AG10803 (cell line): Measurements from ENCODE around the gene SLCO3A1.

ENCODE experiments used
- DNase-seq: peaks from one replicate; pipeline ENCODE4 v3.0.0; 2010; ENCODE audit warnings: low read depth
- H3K4me3 ChIP-seq: 2 replicates; pipeline ENCODE4 v1.5.1; 2011; ENCODE audit warnings: mild to moderate bottlenecking, low read length, control low read depth
- CTCF ChIP-seq: conservative IDR thresholded peaks from 2 replicates; pipeline ENCODE4 v1.5.1; 2011; ENCODE audit warnings: mild to moderate bottlenecking, low read length, control low read depth, inconsistent platforms

Gene SLCO3A1

GRCh38 chr15:92083190-92083589, 229.7 kb downstream of the SLCO3A1 start:
- TF ChIP-seq CTCF: no peak
- DNase-seq: no peak
- H3K4me3 ChIP-seq: no peak overlapping the region

- H3K4me3 ChIP-seq: no peak overlapping the region
- TF ChIP-seq CTCF: no peak
- DNase-seq: no peak
Measured at GRCh38 chr15:92087211-92087610, 233.7 kb downstream of the SLCO3A1 start.

GRCh38 chr15:92091155-92091734, 237.7 kb downstream of the SLCO3A1 start:
- peak; percentile 17 for DNase-seq
- peak; percentile 60 for TF ChIP-seq CTCF
- no peak overlapping the region for H3K4me3 ChIP-seq

GRCh38 chr15:92092289-92093105, 239.0 kb downstream of the SLCO3A1 start:
- TF ChIP-seq CTCF: no peak
- no peak for DNase-seq
- no peak overlapping the region for H3K4me3 ChIP-seq

GRCh38 chr15:92095693-92096092, 242.2 kb downstream of the SLCO3A1 start:
- no peak overlapping the region for H3K4me3 ChIP-seq
- no peak for DNase-seq

GRCh38 chr15:92097474-92098178, 244.1 kb downstream of the SLCO3A1 start:
- H3K4me3 ChIP-seq: no peak overlapping the region
- DNase-seq: peak; percentile 58
- peak; percentile 85 for TF ChIP-seq CTCF

More at GRCh38 chr15:92095693-92096092, 242.2 kb downstream of the SLCO3A1 start:
- TF ChIP-seq CTCF: no peak
